ENCODE results near the gene MRPL37.
A peak's percentile ranks its signal among the peaks of the same experiment; 100 is the strongest.

The MRPL37 gene

DNA sequence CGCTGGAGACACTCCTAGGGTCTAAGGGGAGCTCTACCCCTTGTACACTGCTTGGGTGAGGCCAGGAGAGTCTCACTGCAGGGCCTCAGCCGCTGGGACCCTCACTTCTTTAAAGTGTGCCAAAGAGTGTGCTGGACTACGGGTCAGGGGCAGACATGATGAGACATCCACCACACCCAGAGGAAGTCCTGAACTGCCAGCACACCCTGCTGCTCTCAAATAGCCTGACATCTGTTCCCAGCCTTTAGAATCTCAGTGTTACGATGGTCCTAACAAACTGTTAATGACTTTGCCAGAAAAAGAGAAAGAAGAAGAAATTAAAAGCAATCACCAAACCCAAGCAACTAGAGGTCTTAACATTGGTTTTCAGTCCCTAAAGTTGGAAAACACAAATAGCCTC is 49.0 kb downstream of the MRPL37 start:
- H3K9me3 Mint-ChIP-seq = no peaks in the 10 kb centered on the region
- no peak overlapping the region for H3K4me3 Mint-ChIP-seq
- peaks cover 0 to 3% of the 10 kb centered on the region in 2 donors for H3K36me3 Mint-ChIP-seq
- ATAC-seq (replicated peaks) = no peak
- H3K4me1 Mint-ChIP-seq = no peaks in the 10 kb centered on the region
- H3K27me3 Mint-ChIP-seq = no peaks in the 10 kb centered on the region
- no peak for DNase-seq
- no peak overlapping the region for H3K27ac Mint-ChIP-seq

DNA sequence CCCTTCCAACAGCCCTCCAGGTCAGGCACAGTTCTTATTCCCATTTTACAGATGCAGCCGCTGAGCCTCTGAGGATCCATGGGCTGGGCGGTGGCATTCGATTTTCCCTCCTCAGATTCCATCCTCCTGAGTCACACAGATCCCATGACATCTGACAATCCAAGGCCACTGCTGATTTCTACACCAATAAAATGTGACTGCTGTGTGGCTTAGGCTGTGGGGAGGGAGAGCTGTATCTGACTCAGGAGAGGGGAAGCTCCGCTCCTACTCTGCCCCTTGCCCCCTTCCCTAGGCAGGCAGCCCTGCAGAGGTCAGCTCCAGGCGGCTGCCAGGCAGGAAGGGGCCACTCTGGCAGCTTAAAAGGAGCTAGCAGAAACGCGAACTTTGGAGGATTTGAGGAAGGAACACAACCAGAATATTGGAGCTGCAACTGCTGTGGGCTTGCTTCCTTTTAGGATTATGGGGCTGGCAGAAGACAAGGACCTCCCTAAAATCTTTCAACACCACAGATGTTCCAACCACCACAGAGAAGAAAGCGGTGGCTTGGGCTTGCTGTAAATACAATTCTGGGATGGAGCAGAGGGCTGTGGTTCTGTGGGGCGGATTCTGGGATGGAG is 50.0 kb downstream of the MRPL37 start:
- H3K4me1 Mint-ChIP-seq = no peaks in the 10 kb centered on the region
- no peak for ATAC-seq (replicated peaks)
- no peak overlapping the region for H3K4me3 Mint-ChIP-seq
- H3K9me3 Mint-ChIP-seq = no peaks in the 10 kb centered on the region
- peaks cover 0 to 3% of the 10 kb centered on the region in 2 donors for H3K36me3 Mint-ChIP-seq
- DNase-seq = no peak
- H3K27ac Mint-ChIP-seq = no peak overlapping the region
- H3K27me3 Mint-ChIP-seq = no peaks in the 10 kb centered on the region

- Mint-ChIP-seq H3K27ac (no peak overlapping the region), H3K4me3 (no peak overlapping the region), H3K4me1 (no peaks in the 10 kb centered on the region), H3K27me3 (no peaks in the 10 kb centered on the region), H3K9me3 (no peaks in the 10 kb centered on the region), H3K36me3 (peaks cover 0 to 3% of the 10 kb centered on the region in 2 donors)
- DNase-seq (no peak), ATAC-seq (replicated peaks) (no peak)
Observed at GRCh38 chr1:54250670-54251069, 50.7 kb downstream of the MRPL37 start.

GRCh38 chr1:54252371-54252936 is 52.5 kb downstream of the MRPL37 start:
- H3K27ac Mint-ChIP-seq = no peak overlapping the region
- no peak overlapping the region for H3K4me3 Mint-ChIP-seq
- no peaks in the 10 kb centered on the region for H3K9me3 Mint-ChIP-seq
- H3K27me3 Mint-ChIP-seq = no peaks in the 10 kb centered on the region
- no peaks in the 10 kb centered on the region for H3K4me1 Mint-ChIP-seq
- ATAC-seq (replicated peaks) (no peak), DNase-seq (no peak)
- peaks cover 0 to 9% of the 10 kb centered on the region in 2 donors for H3K36me3 Mint-ChIP-seq

DNA sequence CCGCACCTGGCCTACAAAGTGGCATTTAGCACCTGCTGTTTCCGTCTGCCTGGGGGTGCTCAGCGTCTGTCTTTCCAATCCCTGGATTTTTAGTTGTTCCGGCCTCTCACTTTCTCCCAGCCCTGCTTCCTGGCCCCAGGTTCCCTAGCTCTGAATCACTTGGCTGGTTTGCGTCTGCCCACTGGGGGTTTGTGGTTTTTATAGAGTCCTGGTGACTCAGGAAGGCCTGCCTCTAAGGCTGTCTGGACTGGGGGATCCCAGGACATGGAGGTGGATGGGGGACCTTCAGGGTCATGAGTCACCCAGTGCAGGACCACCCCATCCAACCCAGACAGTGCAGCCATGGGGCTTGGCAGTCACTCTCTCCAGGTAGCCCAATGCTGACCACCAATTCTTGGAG is 53.5 kb downstream of the MRPL37 start:
- no peak overlapping the region for H3K4me3 Mint-ChIP-seq
- H3K27ac Mint-ChIP-seq = no peak overlapping the region
- no peaks in the 10 kb centered on the region for H3K4me1 Mint-ChIP-seq
- H3K36me3 Mint-ChIP-seq = peaks cover 0 to 10% of the 10 kb centered on the region in 2 donors
- no peaks in the 10 kb centered on the region for H3K27me3 Mint-ChIP-seq
- DNase-seq (no peak), ATAC-seq (replicated peaks) (no peak)
- no peaks in the 10 kb centered on the region for H3K9me3 Mint-ChIP-seq

DNA sequence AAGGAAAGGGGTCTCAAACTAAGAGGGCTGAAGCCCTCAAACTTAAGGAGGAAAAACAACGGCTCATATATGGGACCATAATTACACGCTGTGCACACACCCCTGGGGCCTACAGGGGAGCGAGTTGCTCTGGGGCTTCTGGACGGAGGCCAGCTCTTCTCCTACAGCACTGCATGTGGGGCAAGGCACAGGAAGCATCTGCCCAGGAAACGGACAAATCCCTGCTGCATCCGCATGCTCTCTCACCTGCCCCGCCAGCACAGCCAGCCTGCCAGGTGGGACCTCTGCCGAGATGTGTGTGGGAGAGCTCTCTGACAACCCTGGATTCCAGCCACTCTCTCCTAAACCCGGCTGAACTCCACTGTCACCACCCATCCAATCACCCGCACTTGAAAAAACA is 54.1 kb downstream of the MRPL37 start:
- H3K36me3 Mint-ChIP-seq = peaks cover 0 to 10% of the 10 kb centered on the region in 2 donors

DNA sequence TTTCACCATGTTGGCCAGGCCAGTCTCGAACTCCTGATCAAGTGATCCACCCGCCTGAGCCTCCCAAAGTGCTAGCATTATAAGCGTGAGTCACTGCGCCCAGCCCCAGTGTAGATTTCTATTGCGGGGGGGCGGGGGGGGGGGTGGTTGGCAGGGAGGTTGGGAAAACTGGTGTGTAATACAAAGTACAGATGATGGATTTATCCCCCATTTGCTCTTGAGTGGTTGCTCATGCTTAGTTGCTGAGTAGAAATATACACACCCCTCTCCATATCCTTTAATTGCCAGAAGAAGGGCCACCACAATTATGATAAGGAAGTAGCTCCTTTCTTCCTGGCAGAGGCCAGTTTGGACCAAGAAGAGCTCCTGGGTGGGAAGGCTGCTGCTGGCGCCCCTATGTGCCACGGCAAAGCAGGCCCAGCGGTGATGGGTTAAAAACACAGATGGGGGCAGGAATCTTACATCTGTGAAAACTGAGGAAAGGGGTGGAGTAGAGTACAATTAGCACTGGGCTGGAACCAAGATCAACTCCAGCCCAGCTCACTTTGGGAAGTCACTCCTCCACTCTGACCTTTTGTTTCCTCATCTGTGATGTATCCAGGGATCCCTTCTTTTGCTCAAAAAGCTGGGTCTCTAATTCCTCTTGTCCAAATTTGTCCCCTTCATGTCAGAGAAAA is 55.2 kb downstream of the MRPL37 start:
- no peaks in the 10 kb centered on the region for H3K4me1 Mint-ChIP-seq
- no peaks in the 10 kb centered on the region for H3K27me3 Mint-ChIP-seq
- DNase-seq = no peak
- no peak for ATAC-seq (replicated peaks)
- H3K9me3 Mint-ChIP-seq = no peaks in the 10 kb centered on the region
- H3K4me3 Mint-ChIP-seq = no peak overlapping the region
- no peak overlapping the region for H3K27ac Mint-ChIP-seq
- H3K36me3 Mint-ChIP-seq = peaks cover 0 to 7% of the 10 kb centered on the region in 2 donors

More for the DNA sequence above, 54.1 kb downstream of the MRPL37 start:
- no peak for DNase-seq
- H3K9me3 Mint-ChIP-seq = no peaks in the 10 kb centered on the region
- no peak for ATAC-seq (replicated peaks)
- H3K4me3 Mint-ChIP-seq = no peak overlapping the region
- no peaks in the 10 kb centered on the region for H3K4me1 Mint-ChIP-seq
- no peak overlapping the region for H3K27ac Mint-ChIP-seq
- H3K27me3 Mint-ChIP-seq = no peaks in the 10 kb centered on the region

GRCh38 chr1:54256522-54257345 is 56.8 kb downstream of the MRPL37 start:
- peaks cover 0 to 7% of the 10 kb centered on the region in 2 donors for H3K36me3 Mint-ChIP-seq

GRCh38 chr1:54257346-54257620 is 57.3 kb downstream of the MRPL37 start:
- Mint-ChIP-seq H3K27ac (no peak overlapping the region), H3K27me3 (no peaks in the 10 kb centered on the region), H3K36me3 (peaks cover 0 to 7% of the 10 kb centered on the region in 2 donors), H3K9me3 (no peaks in the 10 kb centered on the region), H3K4me3 (no peak overlapping the region), H3K4me1 (no peaks in the 10 kb centered on the region)
- ATAC-seq (replicated peaks) (no peak), DNase-seq (no peak)

More at GRCh38 chr1:54256522-54257345, 56.8 kb downstream of the MRPL37 start:
- no peaks in the 10 kb centered on the region for H3K27me3 Mint-ChIP-seq
- H3K27ac Mint-ChIP-seq = no peak overlapping the region
- no peaks in the 10 kb centered on the region for H3K4me1 Mint-ChIP-seq
- ATAC-seq (replicated peaks) = no peak
- H3K9me3 Mint-ChIP-seq = no peaks in the 10 kb centered on the region
- H3K4me3 Mint-ChIP-seq = no peak overlapping the region
- DNase-seq = no peak

- ATAC-seq (replicated peaks) (no peak), DNase-seq (no peak)
- Mint-ChIP-seq H3K27ac (peak overlapping the region; percentile 65), H3K4me1 (no peaks in the 10 kb centered on the region), H3K9me3 (no peaks in the 10 kb centered on the region), H3K36me3 (peaks cover 0 to 7% of the 10 kb centered on the region in 2 donors), H3K27me3 (no peaks in the 10 kb centered on the region), H3K4me3 (no peak overlapping the region)
Observed at GRCh38 chr1:54257876-54258275, 57.9 kb downstream of the MRPL37 start.

DNA sequence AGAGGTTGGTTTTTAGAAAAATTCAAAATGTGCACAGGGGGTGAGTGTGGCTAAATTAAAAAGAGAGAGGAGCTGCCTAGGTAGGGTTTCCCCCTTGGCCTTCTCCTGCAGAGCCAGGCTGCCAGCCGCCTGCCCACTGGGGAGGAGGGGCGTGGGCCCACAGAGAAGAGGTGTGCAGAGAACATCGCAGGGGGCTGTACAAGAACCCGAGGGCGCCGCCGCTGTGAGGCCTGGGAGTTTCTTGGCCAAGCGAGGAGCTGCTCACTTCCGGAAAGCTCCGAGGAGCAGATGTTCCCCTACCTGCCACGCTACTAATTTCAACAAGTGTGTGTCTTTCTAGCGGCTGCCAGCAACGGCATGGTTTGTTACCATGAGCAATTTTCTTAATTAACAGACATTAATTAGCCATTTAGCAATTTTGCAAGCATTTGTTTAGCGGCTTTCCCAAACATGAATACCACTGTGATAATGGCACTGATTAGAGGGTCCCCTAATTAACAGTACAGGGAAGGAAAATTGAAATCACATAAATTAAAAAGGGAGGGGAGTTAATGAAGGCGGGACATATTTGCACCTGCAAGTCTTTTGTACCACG is 59.7 kb downstream of the MRPL37 start:
- Mint-ChIP-seq H3K9me3 (no peaks in the 10 kb centered on the region), H3K36me3 (peaks cover 0 to 7% of the 10 kb centered on the region in 2 donors), H3K27me3 (no peaks in the 10 kb centered on the region), H3K4me3 (no peak overlapping the region), H3K4me1 (peaks cover 6 to 8% of the 10 kb centered on the region in 2 donors), H3K27ac (no peak overlapping the region)
- DNase-seq (no peak), ATAC-seq (replicated peaks) (no peak)

DNA sequence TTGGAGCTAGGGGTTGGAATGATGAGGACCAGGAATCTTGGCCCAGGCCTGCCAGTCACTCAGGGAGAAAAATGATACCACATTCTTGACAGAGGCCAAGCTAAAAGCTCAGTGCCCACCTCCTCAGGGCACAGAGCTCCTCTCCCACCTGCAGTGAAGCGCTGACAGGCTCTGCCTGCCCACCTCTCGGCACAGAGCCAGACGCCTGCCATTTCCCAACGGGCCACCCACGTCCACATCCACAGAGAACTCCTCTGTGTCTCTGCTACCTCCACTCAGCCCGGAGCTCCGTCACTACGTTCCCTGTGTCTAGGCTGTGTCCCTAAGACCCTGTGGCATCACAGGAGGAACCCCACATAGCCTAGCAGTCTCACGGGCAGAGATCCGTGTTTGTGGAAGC is 60.8 kb downstream of the MRPL37 start:
- no peaks in the 10 kb centered on the region for H3K27me3 Mint-ChIP-seq
- DNase-seq (no peak), ATAC-seq (replicated peaks) (no peak)
- H3K4me1 Mint-ChIP-seq = peaks cover 6 to 8% of the 10 kb centered on the region in 2 donors
- H3K36me3 Mint-ChIP-seq = peaks cover 0 to 7% of the 10 kb centered on the region in 2 donors
- no peak overlapping the region for H3K27ac Mint-ChIP-seq
- no peak overlapping the region for H3K4me3 Mint-ChIP-seq
- no peaks in the 10 kb centered on the region for H3K9me3 Mint-ChIP-seq

DNA sequence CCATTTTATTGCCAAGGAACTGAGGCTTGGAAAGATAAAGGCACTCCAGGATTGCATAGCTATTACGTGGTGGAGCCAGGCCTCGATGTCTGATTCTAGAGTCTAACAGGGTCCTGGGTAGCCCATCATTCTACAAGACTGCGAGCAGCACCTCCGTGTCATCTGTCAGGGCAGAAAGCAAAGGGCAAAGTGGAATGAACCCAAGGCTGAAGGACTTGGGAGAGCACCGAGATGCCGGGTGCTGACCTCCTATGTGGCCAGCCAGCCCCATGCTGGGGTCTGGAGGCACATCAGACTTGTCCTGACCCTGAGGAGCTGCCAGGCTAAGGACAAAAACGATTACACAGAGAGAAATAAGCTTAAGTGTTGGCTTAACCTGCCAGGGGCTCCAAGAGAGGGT is 62.3 kb downstream of the MRPL37 start:
- H3K27me3 Mint-ChIP-seq = no peaks in the 10 kb centered on the region
- no peaks in the 10 kb centered on the region for H3K9me3 Mint-ChIP-seq
- H3K36me3 Mint-ChIP-seq = peaks cover 0 to 3% of the 10 kb centered on the region in 2 donors
- DNase-seq = no peak
- H3K4me1 Mint-ChIP-seq = peaks cover 6 to 8% of the 10 kb centered on the region in 2 donors
- ATAC-seq (replicated peaks) = no peak
- H3K4me3 Mint-ChIP-seq = no peak overlapping the region
- no peak overlapping the region for H3K27ac Mint-ChIP-seq

DNA sequence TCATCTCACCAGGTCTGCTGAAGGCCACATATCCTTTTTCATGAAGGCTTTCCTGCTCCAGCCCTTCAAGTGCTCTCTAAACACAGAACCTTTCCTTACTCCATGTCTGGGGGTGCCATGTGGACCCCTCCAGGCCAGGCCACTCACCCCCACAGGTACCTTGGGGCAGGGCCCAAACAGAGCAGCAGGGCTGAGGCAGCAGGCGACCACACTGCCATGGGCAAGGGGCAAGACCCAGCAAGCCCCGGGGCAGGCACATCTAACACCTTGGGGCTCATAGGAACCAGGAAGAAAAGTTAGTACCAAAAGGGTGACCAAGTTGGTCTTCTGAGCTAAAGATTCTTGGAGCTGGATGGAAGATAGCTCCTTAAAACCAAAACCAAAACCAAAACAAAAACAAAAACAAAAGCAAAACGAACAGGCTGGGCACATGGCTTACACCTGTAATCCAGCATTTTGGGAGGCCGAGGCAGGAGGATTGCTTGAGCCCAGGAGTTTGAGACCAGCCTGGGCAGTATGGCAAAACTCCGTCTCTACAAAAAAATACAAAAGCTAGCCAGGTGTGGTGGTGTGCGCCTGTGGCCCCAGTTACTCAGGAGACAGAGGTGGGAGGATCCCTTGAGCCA is 63.7 kb downstream of the MRPL37 start:
- Mint-ChIP-seq H3K27me3 (no peaks in the 10 kb centered on the region), H3K4me3 (no peak overlapping the region), H3K4me1 (peaks cover 6 to 8% of the 10 kb centered on the region in 2 donors), H3K9me3 (no peaks in the 10 kb centered on the region), H3K36me3 (no peaks in the 10 kb centered on the region), H3K27ac (no peak overlapping the region)
- DNase-seq (no peak), ATAC-seq (replicated peaks) (no peak)
